GM12801 (cell line): ENCODE data around the gene S100A4.

ENCODE experiments used
- TF ChIP-seq, protein P1 (sequence below): IDR thresholded peaks from one replicate; pipeline ENCODE4 v1.5.1; 2011; ENCODE audit warnings: control low read depth; ENCODE audit not compliant: insufficient read length; ENCODE audit errors: extremely low read depth

S100A4 gene

DNA sequence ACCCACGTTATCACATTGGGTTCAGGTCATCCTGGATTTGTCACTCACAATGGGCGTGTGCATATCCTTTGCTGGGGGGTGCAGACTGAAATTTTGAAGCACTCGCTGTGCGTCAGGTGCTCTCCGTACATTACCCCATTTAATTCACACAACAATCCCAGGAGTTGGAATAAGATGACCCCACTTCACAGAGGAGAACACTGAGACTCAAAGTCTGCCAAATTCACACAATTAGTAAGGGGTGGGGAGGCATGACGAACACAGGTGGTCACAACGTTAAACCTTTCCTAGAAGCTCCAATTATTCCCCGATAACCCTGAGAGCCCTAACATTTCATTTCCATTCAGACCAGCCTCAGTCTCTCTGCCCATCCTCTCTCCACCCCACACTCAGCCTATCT lies 23.9 kb upstream of the S100A4 start:
- TF ChIP-seq, protein P1, sequence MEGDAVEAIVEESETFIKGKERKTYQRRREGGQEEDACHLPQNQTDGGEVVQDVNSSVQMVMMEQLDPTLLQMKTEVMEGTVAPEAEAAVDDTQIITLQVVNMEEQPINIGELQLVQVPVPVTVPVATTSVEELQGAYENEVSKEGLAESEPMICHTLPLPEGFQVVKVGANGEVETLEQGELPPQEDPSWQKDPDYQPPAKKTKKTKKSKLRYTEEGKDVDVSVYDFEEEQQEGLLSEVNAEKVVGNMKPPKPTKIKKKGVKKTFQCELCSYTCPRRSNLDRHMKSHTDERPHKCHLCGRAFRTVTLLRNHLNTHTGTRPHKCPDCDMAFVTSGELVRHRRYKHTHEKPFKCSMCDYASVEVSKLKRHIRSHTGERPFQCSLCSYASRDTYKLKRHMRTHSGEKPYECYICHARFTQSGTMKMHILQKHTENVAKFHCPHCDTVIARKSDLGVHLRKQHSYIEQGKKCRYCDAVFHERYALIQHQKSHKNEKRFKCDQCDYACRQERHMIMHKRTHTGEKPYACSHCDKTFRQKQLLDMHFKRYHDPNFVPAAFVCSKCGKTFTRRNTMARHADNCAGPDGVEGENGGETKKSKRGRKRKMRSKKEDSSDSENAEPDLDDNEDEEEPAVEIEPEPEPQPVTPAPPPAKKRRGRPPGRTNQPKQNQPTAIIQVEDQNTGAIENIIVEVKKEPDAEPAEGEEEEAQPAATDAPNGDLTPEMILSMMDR = no peak

DNA sequence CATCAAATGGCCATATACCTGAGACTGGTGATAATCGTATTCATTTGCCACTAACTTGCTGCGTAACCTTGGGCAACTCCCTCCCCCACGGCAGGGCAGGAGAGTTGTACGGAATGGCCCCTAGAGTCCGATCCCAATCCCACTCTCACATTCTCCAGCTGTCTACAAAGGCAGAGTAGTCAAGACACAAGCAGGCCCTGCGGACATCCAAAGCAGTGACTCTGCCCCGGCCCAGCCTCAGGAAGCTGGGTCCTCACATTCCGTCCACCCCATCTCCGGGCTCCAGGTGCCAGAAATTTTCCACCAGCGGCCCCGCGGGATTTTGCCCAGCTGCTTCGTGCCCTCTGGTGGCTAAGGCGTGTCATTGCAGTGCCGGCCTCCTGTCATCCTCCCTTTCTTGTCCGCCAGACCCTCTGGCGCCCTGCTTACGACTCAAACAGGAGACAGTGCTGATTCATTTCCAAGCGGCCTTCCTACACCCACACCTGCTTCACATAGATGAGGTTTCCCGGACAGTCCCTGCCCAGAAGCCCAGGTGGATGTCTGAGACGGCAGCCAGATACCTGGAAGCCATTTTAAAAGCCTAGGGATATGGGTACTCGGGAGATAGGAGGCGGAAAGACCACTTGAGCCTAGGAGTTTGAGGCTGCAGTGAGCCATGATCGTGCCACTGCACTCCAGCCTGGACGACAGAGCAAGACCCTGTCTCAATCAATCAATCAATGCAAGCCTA lies 22.9 kb upstream of the S100A4 start:
- TF ChIP-seq, protein P1 = peak; percentile 78

DNA sequence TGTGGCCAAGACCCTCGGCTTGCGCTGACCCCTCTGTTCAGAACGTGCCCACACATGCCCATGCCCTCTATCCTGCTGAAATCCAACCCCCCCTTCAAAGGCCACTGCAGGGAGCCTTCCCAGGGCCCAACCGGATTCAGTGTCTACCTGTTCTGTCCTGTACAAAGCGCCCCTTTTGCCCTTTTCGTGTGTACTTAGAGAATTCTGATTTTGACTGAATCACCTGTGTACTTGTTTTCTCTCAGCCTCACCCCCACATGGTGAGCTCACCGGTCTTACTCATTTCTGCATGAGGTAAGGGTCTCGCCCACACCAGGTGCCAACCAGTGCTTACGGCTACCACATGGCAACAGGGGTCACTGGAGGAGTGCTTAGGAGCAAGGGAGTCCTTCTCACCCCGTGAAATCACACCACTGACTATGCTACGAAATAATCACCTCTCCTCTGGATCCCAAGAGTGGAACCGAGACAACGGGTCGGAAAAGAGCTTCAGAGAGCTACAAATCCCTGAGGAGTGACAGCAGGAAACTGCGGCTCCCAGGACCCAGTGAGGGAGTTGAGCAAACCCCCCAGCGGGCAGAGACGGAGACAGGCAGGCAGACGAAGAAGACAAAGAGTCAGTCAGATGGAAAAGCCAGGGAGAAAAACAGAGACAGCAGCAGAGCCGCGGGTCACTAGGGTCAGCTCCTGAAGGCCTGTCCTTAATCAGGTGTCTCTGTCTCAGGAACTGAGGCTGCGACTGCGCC lies 22.2 kb upstream of the S100A4 start:
- TF ChIP-seq, protein P1 = no peak

DNA sequence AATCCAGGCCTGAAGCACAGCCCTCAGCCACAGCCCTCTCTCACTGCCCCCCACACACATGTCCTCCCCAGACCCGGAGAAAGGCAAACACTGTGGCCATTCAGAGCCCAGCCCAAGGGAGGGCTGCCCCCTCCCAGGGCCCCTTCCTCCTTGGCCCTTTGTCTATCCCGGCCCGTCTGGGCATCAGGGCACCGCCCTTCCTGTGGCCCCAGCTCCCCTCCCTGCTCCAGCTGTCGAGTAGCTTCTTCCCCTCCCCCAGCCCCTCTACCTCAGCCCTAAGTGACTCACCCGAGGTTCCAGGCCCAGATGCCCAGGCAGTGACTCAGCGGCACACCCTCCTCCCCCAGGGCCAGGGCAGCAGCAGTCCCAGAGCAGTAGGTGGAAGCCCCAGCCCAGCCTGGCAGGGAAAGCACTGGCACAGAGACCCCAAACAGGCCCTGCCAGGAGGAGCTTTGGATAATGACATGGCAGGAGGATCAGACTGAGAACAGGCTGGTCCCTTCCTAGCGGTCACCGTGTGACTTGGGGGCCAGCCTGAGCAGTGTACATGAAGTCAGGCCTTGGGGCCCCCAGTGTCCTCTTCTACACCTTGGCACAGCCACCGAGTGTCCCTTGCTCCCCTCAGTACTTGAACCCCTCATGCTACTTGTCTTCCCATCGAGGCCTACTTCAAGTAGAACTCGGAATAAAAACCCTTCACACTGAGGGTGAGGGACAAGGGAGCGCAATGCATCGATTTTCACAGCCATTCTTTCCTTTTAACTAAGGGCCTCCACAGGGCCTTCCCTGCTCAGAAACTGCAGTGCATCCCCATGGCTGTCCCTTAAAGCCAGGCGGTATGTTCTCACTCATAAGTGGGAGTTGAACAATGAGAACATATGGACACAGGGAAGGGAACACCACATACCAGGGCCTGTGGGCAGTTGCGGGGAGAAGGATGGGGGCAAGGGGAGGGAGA lies 21.1 kb upstream of the S100A4 start:
- TF ChIP-seq, protein P1 = no peak

DNA sequence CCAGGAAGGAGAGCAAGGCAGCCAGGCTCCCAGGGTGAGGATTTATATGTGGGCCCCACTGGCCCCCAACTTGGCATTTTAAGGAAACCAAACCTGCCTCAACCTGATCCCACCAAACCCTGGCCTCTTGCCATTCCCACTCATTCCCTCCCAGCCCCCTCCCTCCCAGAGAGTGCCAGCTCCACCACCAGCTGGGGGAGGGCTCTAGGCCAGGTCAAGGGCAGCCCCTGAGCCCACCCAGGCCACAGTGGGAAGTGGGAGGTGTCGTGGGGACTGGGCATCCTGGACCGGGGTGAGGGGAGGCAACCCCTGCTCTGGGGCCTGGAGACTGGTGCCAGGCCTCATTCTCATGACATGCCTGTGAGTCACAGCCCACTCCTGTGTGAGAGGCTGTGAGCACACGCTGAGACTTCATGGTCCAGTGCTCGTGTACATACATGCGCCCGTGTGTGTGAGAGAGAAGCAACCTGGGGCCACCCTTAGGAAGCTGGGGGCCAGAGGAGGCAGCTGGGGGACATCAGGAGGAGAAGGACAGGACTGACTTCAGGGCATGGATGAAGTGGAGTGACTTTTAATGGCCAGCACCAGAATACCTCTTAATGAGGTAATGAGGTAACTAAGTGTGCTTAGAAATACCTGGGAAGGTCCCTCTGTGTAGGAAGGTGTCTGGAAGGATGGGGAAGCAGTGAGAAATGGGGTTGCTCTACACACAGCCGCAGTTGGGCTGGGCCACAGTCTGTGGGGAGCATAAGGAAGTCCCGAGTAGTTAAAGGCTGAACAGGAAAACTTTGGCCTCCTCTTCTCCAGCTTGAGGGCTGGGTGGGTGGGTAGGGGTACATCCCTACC lies 20.1 kb upstream of the S100A4 start, which contains the start of gene S100A2:
TSS of gene S100A2 (minus strand) at position 316 of the 846 bp plus-strand sequence. CDS start 1,967 bp downstream, outside the sequence.
- TF ChIP-seq, protein P1 = no peak

DNA sequence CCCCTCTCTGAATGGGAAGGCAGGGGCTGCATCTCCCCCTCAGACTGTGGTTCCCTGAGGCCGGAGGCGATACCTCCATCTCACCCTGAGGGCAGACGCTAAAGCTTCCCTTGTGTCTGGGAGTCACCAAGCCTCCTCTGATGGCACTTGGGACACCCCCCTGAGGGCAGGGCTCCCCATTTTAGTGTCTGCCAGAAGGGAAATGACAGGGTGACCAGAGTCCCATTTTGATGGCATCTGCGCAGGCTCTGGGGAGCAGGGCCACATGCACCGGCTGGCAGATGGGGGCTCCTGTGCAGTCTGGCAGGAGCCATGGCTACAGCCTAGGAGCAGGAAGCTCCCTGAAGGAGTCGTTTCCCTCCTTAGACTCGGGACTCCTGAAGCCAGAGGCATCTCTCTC lies 18.4 kb upstream of the S100A4 start:
- TF ChIP-seq, protein P1 = no peak
